ENCODE results near the gene TRIM40. TPM values are rescaled to one million over a fixed set of nuclear protein-coding genes. Genes with fewer than 3 reads are reported as not detected.

The TRIM40 gene
- total RNA-seq, 1 experiment from 2014 or later, result not detected

DNA sequence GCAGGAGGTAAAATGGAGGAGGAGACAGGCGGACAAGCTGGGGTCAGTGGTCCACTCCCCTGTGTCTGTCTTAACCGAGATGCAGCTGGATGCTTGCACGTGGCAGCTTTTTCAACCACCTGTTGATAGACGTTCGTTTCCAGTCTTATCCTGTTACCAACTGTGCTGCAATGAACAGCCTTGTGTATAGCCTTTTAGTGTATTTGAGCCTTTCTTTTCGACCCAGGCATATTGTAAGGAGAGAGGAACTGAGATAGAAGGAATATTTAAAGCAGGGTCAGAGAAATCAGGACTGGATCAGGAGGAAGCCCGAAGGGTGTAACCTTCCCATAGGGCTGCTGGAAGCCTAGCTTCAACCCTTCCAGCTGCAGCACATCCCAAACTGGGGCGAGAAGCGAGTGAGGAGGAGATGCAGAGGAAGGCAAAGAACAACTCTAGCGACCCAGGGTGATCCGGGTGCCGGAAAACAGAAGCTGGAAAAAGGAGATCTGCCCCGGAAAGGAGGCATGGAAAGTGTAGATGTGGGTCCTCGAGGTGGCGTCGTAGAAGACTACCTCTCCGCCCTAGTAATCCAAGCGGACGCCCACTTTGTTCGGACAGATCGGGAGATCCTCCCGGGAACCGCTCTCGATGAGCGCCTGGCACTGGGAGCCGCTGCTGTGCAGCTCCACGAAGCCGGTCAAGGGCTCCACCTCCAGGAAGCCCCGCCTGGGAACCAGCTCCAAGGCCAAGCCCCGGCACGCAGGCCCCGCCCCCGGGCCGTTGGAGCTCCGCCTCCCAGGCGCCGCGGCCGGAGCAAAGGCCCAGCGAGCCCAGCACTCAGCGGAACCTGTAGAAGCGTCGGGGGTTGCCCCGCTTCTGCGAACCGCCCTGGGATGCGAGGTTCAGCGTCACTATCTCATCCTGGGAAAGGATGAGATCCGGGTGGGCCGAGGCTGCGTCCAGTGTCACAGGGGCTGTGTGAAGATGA, 34.2 kb upstream of the TRIM40 start (continued):
- TF ChIP-seq, protein P1, sequence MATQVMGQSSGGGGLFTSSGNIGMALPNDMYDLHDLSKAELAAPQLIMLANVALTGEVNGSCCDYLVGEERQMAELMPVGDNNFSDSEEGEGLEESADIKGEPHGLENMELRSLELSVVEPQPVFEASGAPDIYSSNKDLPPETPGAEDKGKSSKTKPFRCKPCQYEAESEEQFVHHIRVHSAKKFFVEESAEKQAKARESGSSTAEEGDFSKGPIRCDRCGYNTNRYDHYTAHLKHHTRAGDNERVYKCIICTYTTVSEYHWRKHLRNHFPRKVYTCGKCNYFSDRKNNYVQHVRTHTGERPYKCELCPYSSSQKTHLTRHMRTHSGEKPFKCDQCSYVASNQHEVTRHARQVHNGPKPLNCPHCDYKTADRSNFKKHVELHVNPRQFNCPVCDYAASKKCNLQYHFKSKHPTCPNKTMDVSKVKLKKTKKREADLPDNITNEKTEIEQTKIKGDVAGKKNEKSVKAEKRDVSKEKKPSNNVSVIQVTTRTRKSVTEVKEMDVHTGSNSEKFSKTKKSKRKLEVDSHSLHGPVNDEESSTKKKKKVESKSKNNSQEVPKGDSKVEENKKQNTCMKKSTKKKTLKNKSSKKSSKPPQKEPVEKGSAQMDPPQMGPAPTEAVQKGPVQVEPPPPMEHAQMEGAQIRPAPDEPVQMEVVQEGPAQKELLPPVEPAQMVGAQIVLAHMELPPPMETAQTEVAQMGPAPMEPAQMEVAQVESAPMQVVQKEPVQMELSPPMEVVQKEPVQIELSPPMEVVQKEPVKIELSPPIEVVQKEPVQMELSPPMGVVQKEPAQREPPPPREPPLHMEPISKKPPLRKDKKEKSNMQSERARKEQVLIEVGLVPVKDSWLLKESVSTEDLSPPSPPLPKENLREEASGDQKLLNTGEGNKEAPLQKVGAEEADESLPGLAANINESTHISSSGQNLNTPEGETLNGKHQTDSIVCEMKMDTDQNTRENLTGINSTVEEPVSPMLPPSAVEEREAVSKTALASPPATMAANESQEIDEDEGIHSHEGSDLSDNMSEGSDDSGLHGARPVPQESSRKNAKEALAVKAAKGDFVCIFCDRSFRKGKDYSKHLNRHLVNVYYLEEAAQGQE (IDR thresholded peaks at IDR 0.05; ENCODE audit: low read depth), result no peak
- TF ChIP-seq TCF7L2 (IDR thresholded peaks at IDR 0.05; ENCODE audit: borderline replicate concordance, extremely low read depth, insufficient read depth, insufficient read length), result no peak

DNA sequence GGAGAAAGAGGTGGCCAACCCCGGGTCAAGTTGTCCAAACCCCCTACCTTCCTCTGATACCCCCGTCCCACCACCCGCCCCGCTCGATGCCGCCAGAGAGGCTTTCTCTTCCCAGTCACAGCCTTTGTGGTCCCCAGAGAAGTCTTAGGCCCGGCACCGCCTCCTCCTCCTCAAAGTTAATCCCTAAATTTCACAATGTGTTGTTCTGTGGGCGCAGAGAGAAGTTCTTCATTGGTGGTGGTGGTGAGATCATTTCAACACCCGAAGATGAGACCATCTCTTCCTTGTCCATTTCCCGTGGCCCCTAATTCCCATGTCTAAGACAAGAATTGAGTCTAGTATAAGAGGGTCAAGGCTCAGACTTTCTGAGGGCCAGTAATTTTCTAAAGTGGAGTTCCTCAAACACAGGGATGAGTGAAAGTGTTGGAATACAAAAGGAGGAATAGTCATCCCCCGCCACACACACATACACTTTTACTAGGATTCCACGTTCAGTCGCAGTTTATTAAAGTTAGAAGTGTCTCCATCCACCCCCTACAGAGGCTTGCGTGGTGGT, 33.4 kb upstream of the TRIM40 start:
- ChIA-PET POLR2A (interaction anchor here (0.9 to 1.4 kb wide), 9 partner anchors 11 to 69 kb away, joined by 3 to 18 read pairs (median 4); partner anchors contain the start of gene POLR1H), RAD21 (ENCODE audit: low non-redundant PET in 1 of 2, low total read pairs in 2 of 2, uncharacterized antibody in 2 of 2, unreplicated experiment in 2 of 2) (interaction anchor here (0.7 to 1.4 kb wide), 4 partner anchors 11 to 49 kb away, joined by 3 to 6 read pairs (median 4); no protein-coding TSS in a partner anchor), CTCF (interaction anchor here (0.7 to 6.4 kb wide), 14 partner anchors 9 to 448 kb away, joined by 3 to 105 read pairs (median 4); no protein-coding TSS in a partner anchor)
- H3K36me3 ChIP-seq (ENCODE audit: control insufficient read depth in 1 of 2, insufficient read depth in 2 of 2, low read length in 2 of 2), result no peaks in the 10 kb centered on the region
- H3K27ac ChIP-seq (ENCODE audit: low read depth, low read length), result no peak overlapping the region; the same call in 1 of the 2 replicates
- no peaks in the 10 kb centered on the region for H3K79me2 ChIP-seq (ENCODE audit: insufficient read depth, low read length)
- H3K4me2 ChIP-seq (ENCODE audit: low read length), result peak overlapping the region; percentile 91
- TF ChIP-seq POLR2A (IDR thresholded peaks at IDR 0.05; ENCODE audit: borderline replicate concordance, extremely low read depth, insufficient read depth, insufficient read length) (peak; percentile 8), YY1 (IDR thresholded peaks at IDR 0.05; ENCODE audit: extremely low read depth, insufficient replicate concordance, low read depth, low read length) (no peak), EGR1 (IDR thresholded peaks at IDR 0.05; ENCODE audit: low read depth) (no peak), EZH2 (IDR thresholded peaks at IDR 0.05) (no peak)
- TF ChIP-seq, protein P2, sequence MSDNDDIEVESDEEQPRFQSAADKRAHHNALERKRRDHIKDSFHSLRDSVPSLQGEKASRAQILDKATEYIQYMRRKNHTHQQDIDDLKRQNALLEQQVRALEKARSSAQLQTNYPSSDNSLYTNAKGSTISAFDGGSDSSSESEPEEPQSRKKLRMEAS (IDR thresholded peaks at IDR 0.05), result no peak
- no peaks in the 10 kb centered on the region for H3K9me3 ChIP-seq (ENCODE audit: control insufficient read depth in 1 of 2, insufficient read depth in 1 of 2, low read depth in 1 of 2, low read length in 2 of 2)
- DNase-seq (ENCODE audit: low read depth, low spot score) (no peak), ATAC-seq (peak; percentile 6)
- no peaks in the 10 kb centered on the region for H3K9me2 ChIP-seq (ENCODE audit: insufficient read depth)
- H4K20me1 ChIP-seq (ENCODE audit: insufficient read depth), result no peaks in the 10 kb centered on the region
- peak overlapping the region; percentile 64 for H3K9ac ChIP-seq (ENCODE audit: low read length)
- H3K27me3 ChIP-seq (ENCODE audit: insufficient read depth, low read length), result no peaks in the 10 kb centered on the region
- intact Hi-C loops (cut with micrococcal nuclease), result loop anchor here (2.0 kb wide), 1 partner anchor 60 kb away; the partner anchor contains the start of gene TRIM15
- H3K4me3 ChIP-seq (replicated peaks in 1 of 2; ENCODE audit: low read depth in 1 of 2, low read length in 2 of 2), result peak overlapping the region; percentile 50 to 56
- BruUV-seq (replicated peaks), result TSS peak; percentile 64
- peaks cover 23 to 50% of the 10 kb centered on the region in 2 experiments for H3K4me1 ChIP-seq (ENCODE audit: control insufficient read depth in 1 of 2, insufficient read depth in 2 of 2, low read length in 2 of 2)
- peak overlapping the region; percentile 28 for H2AFZ ChIP-seq (ENCODE audit: low read depth, low read length, poor library complexity, severe bottlenecking)

All from HCT116 (cell line).